ENCODE measurements around the gene ZNRF4. TPM values are rescaled to one million over a fixed set of nuclear protein-coding genes. Genes with fewer than 3 reads are reported as not detected.
"Not testable (repeated sequence)": the region's sequence is repeated elsewhere in the genome, so short reads cannot be mapped to it uniquely, and the experiment has no call there.

The ZNRF4 gene, protein sequence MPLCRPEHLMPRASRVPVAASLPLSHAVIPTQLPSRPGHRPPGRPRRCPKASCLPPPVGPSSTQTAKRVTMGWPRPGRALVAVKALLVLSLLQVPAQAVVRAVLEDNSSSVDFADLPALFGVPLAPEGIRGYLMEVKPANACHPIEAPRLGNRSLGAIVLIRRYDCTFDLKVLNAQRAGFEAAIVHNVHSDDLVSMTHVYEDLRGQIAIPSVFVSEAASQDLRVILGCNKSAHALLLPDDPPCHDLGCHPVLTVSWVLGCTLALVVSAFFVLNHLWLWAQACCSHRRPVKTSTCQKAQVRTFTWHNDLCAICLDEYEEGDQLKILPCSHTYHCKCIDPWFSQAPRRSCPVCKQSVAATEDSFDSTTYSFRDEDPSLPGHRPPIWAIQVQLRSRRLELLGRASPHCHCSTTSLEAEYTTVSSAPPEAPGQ
- total RNA-seq = not detected

DNA sequence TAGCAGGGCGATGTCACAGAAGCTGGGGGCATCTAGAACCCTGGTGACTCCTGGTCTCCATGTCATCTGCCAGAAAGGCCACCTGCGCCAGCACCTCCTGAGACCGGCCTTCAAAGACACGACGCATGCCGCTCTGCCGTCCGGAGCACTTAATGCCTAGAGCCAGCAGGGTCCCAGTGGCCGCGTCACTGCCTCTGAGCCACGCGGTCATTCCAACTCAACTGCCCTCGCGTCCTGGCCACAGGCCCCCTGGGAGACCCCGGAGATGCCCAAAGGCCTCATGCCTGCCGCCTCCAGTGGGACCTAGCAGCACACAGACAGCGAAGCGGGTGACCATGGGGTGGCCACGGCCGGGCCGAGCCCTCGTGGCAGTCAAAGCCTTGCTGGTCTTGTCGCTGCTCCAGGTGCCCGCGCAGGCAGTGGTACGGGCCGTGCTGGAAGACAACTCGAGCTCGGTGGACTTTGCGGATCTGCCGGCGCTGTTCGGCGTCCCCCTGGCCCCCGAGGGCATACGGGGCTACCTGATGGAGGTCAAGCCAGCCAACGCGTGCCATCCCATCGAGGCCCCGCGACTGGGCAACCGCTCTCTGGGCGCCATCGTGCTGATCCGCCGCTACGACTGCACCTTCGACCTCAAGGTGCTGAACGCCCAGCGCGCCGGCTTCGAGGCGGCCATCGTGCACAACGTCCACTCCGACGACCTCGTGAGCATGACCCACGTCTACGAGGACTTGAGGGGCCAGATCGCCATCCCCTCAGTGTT lies at the start of gene ZNRF4:
Gene ZNRF4, plus strand, starts transcription at position 51 of the 763 bp plus-strand sequence. Its CDS starts 75 bp downstream, at position 126.
- no peak within 1 kb of the TSS for H3K4me3 ChIP-seq (ENCODE audit: low read depth, poor library complexity, severe bottlenecking)
- WGBS, 2 donors = 95% methylated on average over 58 to 61 of the region's 62 CpGs
- no peak for DNase-seq (ENCODE audit: low spot score in 2 of 2)
- intact Hi-C loops (cut with DNase I; ENCODE audit: low total_unique reads) = no loop called here
- TF ChIP-seq POLR2A (IDR thresholded peaks at IDR 0.05) = no peak
- TF ChIP-seq, protein P1, sequence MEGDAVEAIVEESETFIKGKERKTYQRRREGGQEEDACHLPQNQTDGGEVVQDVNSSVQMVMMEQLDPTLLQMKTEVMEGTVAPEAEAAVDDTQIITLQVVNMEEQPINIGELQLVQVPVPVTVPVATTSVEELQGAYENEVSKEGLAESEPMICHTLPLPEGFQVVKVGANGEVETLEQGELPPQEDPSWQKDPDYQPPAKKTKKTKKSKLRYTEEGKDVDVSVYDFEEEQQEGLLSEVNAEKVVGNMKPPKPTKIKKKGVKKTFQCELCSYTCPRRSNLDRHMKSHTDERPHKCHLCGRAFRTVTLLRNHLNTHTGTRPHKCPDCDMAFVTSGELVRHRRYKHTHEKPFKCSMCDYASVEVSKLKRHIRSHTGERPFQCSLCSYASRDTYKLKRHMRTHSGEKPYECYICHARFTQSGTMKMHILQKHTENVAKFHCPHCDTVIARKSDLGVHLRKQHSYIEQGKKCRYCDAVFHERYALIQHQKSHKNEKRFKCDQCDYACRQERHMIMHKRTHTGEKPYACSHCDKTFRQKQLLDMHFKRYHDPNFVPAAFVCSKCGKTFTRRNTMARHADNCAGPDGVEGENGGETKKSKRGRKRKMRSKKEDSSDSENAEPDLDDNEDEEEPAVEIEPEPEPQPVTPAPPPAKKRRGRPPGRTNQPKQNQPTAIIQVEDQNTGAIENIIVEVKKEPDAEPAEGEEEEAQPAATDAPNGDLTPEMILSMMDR (IDR thresholded peaks at IDR 0.05) = no peak

DNA sequence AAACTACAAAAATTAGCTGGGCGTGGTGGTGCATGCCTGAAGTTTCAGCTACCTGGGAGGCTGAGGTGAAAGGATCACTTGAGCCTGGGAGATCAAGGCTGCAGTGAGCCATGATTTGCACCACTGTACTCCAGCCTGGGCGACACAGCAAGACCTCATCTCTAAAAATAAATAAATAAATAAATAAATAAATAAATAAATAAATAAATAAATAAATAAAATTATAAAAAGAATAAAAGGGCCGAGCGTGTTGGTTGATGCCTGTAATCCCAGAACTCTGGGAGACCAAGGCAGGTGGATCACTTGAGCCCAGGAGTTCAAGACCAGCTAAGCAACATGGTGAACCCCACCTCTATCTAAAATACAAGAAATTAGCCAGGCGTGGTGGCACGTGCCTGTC lies 49.0 kb upstream of the ZNRF4 start:
- WGBS, 2 donors = 86 to 90% methylated on average over 6 of the region's 6 CpGs
- DNase-seq (ENCODE audit: low spot score in 2 of 2); H3K4me3 ChIP-seq (ENCODE audit: low read depth, poor library complexity, severe bottlenecking); intact Hi-C loops (cut with DNase I; ENCODE audit: low total_unique reads): not testable (repeated sequence)

DNA sequence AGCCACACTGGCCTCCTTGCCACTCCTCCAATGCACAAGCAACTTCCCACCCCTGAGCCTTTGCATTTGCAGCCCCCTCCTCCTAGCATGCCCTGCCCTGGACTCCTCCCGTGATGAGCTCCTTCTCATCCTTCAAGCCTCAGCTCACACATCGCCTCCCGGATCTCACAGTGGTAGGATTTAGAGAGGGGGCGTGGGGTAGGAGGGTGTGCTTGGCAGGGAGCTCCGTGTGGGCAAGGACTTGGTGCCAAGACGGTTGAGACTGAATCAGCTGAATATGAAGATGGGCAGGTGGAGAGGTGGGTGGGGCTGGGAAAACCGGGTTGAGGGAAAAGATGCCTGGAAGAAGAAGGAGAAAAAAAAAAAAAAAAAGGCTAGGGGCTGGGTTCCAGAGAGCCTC lies 48.4 kb upstream of the ZNRF4 start:
- 44 to 54% methylated on average over 7 of the region's 7 CpGs for WGBS, 2 donors
- intact Hi-C loops (cut with DNase I; ENCODE audit: low total_unique reads) = no loop called here
- TF ChIP-seq, protein P1 (IDR thresholded peaks at IDR 0.05) = no peak
- TF ChIP-seq POLR2A (IDR thresholded peaks at IDR 0.05) = no peak
- no peak overlapping the region for H3K4me3 ChIP-seq (ENCODE audit: low read depth, poor library complexity, severe bottlenecking)
- DNase-seq (ENCODE audit: low spot score in 2 of 2) = no peak

DNA sequence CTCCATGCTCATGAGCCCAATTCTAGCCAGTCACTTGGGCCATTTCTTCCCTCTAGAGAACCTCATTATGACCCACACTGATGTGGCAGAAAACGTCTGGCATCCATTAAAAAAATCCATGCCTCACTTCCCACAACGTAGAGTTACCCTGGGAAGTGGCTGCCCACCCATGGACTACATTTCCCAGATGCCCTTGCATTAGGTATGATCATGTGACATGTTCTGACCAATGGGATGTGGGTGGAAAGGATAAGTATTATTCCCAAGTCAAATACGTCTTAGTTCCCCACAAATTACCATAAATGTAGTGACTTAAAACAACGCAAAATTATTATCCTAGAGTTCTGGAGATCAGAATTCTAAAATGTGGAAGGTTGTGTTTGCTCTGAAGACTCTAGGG lies 47.9 kb upstream of the ZNRF4 start:
- 34 to 35% methylated on average over 4 of the region's 4 CpGs for WGBS, 2 donors
- no peak overlapping the region for H3K4me3 ChIP-seq (ENCODE audit: low read depth, poor library complexity, severe bottlenecking)
- TF ChIP-seq, protein P1 (IDR thresholded peaks at IDR 0.05) = no peak
- TF ChIP-seq POLR2A (IDR thresholded peaks at IDR 0.05) = no peak
- no peak for DNase-seq (ENCODE audit: low spot score in 2 of 2)
- intact Hi-C loops (cut with DNase I; ENCODE audit: low total_unique reads) = no loop called here

DNA sequence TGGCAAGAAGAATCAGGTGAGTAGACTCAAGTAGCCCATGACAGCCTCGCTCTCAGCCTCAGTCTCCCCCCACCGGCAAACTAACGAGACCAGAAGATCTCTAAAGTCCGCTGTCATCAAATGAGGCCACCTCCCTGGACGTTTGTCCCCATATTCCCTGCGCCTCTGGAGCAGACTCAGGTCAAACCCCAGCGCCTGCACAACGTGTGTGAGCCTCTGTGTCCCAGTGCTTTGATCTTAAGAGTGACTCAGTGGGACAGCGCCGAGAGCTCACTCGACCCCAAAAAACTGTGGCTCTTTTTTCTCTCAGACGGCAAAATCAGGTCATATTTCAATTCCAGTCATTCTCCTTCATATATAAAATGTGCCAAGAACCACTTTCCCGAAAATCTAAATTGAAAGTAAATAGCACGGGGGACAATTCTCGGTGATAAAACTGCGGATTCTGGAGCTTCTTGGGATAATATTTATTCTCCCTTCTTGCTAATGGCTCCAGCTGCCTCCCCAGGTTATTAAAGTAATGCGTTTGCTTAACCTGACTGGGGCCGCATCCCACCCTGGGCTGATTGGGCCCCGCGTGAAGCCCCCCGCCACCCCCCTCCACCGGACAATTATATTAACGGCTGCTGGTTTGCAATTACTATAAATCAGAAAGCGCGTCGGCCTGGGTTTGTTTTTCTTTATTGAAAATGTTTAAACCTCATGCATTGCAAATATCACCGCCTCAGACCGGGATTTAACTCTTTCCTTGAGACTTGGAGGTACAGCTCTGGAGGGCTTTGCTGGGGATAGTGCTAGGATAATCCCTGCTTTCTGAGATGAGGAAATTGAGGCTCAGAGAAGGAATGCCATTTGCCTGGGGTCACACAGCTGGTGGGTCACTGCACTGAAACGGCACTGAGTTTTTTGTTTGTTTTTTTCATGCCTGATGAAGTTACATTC lies 37.5 kb upstream of the ZNRF4 start:
- intact Hi-C loops (cut with DNase I; ENCODE audit: low total_unique reads) = no loop called here
- TF ChIP-seq, protein P1 (IDR thresholded peaks at IDR 0.05) = no peak
- no peak for TF ChIP-seq POLR2A (IDR thresholded peaks at IDR 0.05)
- H3K4me3 ChIP-seq (ENCODE audit: low read depth, poor library complexity, severe bottlenecking) = no peak overlapping the region
- WGBS, 2 donors = 47 to 56% methylated on average over 29 of the region's 29 CpGs
- DNase-seq (ENCODE audit: low spot score in 2 of 2) = no peak

Measured in lower leg skin (tissue), 4 donors.